Fibroblast of lung (primary cell): ENCODE data around the gene EFNB1. TPM values are rescaled to one million over a fixed set of nuclear protein-coding genes. Genes with fewer than 3 reads are reported as not detected.

Experiments
- DNase-seq, 2 donors: peaks; one replicate each; pipeline versions ENCODE4 v3.0.0 to v3.0.0-alpha.2; 2010; ENCODE audit warnings: low read depth in 2 of 2
- H2AFZ ChIP-seq: 2 replicates; pipeline ENCODE4 v1.5.1; 2012; ENCODE audit warnings: low read length, control low read depth, inconsistent platforms
- H3K27ac ChIP-seq: 2 replicates; pipeline ENCODE4 v1.5.1; 2011; ENCODE audit warnings: low read length, control low read depth; ENCODE audit not compliant: insufficient read depth
- H3K27me3 ChIP-seq: 2 replicates; pipeline ENCODE4 v1.5.1; 2011; ENCODE audit warnings: mild to moderate bottlenecking, low read length; ENCODE audit not compliant: control insufficient read depth, insufficient read depth
- H3K36me3 ChIP-seq: 2 replicates; pipeline ENCODE4 v1.5.1; 2011; ENCODE audit warnings: low read length; ENCODE audit not compliant: control insufficient read depth, insufficient read depth
- H3K4me1 ChIP-seq: 2 replicates; pipeline ENCODE4 v1.5.1; 2011; ENCODE audit warnings: low read length; ENCODE audit not compliant: control insufficient read depth, insufficient read depth; ENCODE audit errors: extremely low read depth
- H3K4me2 ChIP-seq: 2 replicates; pipeline ENCODE4 v1.5.1; 2011; ENCODE audit warnings: low read length, control low read depth; ENCODE audit not compliant: insufficient read depth; ENCODE audit errors: extremely low read depth
- H3K4me3 ChIP-seq, 4 experiments: fragments of 200-600 bp in 1 of 4; sonication (generic) in 1 of 4; replicated peaks in 1 of 4; 2 replicates each; pipeline ENCODE4 v1.5.1; 2011 to 2016; ENCODE audit warnings: low read length in 4 of 4, low read depth in 3 of 4, mild to moderate bottlenecking in 3 of 4, control low read depth in 2 of 4, inconsistent platforms in 1 of 4, mixed read lengths in 1 of 4; ENCODE audit not compliant: insufficient read depth in 1 of 4; ENCODE audit errors: control extremely low read depth in 1 of 4
- H3K79me2 ChIP-seq: 2 replicates; pipeline ENCODE4 v1.5.1; 2012; ENCODE audit warnings: mild to moderate bottlenecking, low read length, inconsistent platforms; ENCODE audit not compliant: control insufficient read depth, insufficient read depth
- H3K9ac ChIP-seq: 2 replicates; pipeline ENCODE4 v1.5.1; 2011; ENCODE audit warnings: mild to moderate bottlenecking, low read length, control low read depth; ENCODE audit not compliant: insufficient read depth
- H3K9me3 ChIP-seq: 2 replicates; pipeline ENCODE4 v1.5.1; 2012; ENCODE audit warnings: low read depth, low read length; ENCODE audit not compliant: control insufficient read depth, insufficient read depth
- H4K20me1 ChIP-seq: 2 replicates; pipeline ENCODE4 v1.5.1; 2011; ENCODE audit warnings: low read length; ENCODE audit not compliant: control insufficient read depth, insufficient read depth; ENCODE audit errors: extremely low read depth
- EZH2 ChIP-seq: IDR thresholded peaks from 2 replicates; pipeline ENCODE4 v1.5.1; 2012; ENCODE audit warnings: low read length, control low read depth, mild to moderate bottlenecking; ENCODE audit errors: missing control alignments
- polyA plus RNA-seq, 2 donors: library from polyadenylated mRNA; depleted of rRNA in 1 of 2; stranded (reverse) in 1 of 2; unstranded in 1 of 2; fragments of >200 nt; gene quantifications; 2 replicates each; pipeline ENCODE4 v1.2.1, GENCODE V29; 2011 to 2012; ENCODE audit warnings: missing spikeins in 1 of 2
- total RNA-seq: library from RNA; depleted of rRNA; stranded (reverse); fragments of >200 nt; gene quantifications from 2 replicates; pipeline ENCODE4 v1.2.1, GENCODE V29; 2014
- TF ChIP-seq, protein P1 (sequence below), 2 donors: IDR thresholded peaks in 1 of 2; conservative IDR thresholded peaks in 1 of 2; 1 replicate in 1 of 2; 2 replicates in 1 of 2; pipeline ENCODE4 v1.5.1; 2011 to 2012; ENCODE audit warnings: low read length in 2 of 2, control low read depth in 1 of 2, inconsistent platforms in 1 of 2, low read depth in 1 of 2, mild to moderate bottlenecking in 1 of 2

Gene EFNB1
- total and polyA plus RNA-seq, 2 donors (not counting 1 experiment from before 2014, with no cell fraction given): 12.6 to 43.4 TPM

DNA sequence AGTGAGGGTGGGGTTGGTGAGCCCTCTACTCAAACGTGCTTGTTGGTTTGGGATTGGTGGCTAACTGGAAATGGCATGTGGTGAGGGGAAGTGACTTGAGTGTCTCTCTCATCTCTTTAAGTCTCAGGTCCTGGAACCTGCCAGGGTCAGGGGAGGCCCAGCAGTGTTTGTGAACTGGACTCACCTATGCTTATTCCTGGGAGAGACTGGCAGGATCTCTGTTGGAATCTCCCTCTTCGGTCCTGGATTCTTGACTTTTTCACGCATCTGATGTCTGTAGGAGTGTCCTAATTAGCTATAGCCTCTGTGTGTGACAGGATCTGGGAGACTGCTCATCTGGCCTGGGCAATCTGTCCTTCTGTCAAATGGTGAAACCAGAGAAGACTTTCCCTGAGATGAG, 7.2 kb upstream of the EFNB1 start:
- no peak overlapping the region for H3K9ac ChIP-seq

DNA sequence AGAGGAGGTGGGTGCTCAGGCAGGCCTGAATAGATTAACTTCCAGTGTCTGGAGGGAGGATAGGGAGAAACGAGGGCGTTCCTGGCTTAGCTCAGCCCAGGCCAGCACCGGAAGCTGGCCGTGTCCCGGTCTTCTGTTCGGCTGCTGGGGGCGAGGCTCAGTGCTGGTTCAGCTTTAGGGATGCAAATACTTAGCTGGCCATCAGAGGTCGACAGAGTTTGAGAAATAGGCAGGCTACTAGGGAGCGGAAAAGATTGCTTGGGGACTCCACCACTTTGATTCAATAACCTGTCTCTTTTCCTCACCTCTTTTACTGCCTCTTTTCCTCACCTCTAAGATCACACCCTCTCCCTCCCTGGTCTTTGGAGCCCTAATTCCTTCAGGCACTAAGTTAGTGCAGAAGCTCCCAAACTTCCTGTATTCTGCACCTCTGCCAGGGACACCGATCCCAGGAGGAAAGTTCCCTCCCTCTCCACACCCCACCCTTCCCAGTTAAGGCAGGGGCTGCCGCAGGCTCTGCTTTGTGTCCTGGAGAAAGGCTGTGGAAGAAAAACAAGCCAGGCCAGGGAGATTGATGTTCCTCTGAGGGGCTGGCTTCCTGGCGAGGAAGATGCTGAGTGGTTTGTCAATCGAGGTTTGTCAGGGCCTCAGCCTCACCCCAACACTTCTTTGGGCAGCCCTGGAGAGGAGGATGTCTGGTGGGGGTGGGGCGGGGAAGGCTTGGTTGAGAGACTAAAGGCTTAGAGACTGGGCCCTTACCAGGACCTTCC, 6.0 kb upstream of the EFNB1 start:
- no peak overlapping the region for H2AFZ ChIP-seq
- H3K27me3 ChIP-seq: no peaks in the 10 kb centered on the region

More for the DNA sequence above, 7.2 kb upstream of the EFNB1 start:
- Histone ChIP-seq H3K27me3 (no peaks in the 10 kb centered on the region), H3K4me2 (no peak overlapping the region), H3K27ac (no peak overlapping the region), H3K79me2 (no peaks in the 10 kb centered on the region), H3K36me3 (no peaks in the 10 kb centered on the region), H2AFZ (no peak overlapping the region), H3K4me3 (no peak overlapping the region), H3K4me1 (no peaks in the 10 kb centered on the region), H3K9me3 (no peaks in the 10 kb centered on the region), H4K20me1 (no peaks in the 10 kb centered on the region)
- no peak for DNase-seq
- TF ChIP-seq, protein P1, sequence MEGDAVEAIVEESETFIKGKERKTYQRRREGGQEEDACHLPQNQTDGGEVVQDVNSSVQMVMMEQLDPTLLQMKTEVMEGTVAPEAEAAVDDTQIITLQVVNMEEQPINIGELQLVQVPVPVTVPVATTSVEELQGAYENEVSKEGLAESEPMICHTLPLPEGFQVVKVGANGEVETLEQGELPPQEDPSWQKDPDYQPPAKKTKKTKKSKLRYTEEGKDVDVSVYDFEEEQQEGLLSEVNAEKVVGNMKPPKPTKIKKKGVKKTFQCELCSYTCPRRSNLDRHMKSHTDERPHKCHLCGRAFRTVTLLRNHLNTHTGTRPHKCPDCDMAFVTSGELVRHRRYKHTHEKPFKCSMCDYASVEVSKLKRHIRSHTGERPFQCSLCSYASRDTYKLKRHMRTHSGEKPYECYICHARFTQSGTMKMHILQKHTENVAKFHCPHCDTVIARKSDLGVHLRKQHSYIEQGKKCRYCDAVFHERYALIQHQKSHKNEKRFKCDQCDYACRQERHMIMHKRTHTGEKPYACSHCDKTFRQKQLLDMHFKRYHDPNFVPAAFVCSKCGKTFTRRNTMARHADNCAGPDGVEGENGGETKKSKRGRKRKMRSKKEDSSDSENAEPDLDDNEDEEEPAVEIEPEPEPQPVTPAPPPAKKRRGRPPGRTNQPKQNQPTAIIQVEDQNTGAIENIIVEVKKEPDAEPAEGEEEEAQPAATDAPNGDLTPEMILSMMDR (conservative IDR thresholded peaks at IDR 0.05 in 1 of 2, IDR thresholded peaks at IDR 0.05 in 1 of 2; ENCODE audit: low read depth in 1 of 2, low read length in 2 of 2): no peak
- TF ChIP-seq EZH2: no peak

DNA sequence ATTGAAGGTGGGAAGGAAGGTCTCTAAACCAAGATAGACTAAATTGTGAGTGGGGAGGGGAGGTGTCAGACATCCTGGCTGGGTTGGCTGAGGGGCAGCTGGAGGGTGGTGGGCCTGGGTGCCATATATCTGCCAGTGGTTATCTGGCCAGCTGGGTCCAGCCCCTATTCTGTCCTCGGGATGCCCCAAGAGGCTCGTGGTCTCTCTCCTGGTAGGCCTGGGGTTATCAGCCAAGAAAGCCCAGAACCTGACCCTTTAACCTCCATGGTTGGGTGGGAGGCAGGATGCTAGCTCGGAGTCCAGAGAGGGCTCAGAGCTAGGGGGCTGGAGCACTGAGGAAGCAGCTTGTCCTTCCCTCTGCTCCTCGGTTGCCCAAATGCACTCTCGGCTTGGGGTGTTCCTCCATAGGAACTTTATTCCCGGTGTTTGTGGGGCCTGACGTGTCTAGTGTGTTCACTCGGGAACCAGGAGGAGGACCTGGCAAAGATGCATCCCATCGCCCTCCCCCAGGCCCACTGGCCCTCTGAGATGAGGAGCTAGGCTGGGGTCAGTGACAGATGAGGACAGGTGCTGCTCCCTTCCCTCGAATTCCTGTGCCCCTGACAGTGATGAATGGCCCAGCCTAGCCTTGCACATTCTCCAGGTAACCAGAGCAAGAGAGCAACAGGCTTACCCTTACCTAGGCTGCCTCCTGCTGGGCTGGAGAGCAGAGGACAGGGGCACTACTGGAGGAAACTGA, 5.2 kb upstream of the EFNB1 start:
- Histone ChIP-seq H3K79me2 (no peaks in the 10 kb centered on the region), H3K4me3 (no peak overlapping the region), H3K36me3 (no peaks in the 10 kb centered on the region), H3K27ac (no peak overlapping the region), H3K9ac (no peak overlapping the region), H2AFZ (no peak overlapping the region), H3K4me1 (no peaks in the 10 kb centered on the region), H3K27me3 (no peaks in the 10 kb centered on the region), H3K9me3 (no peaks in the 10 kb centered on the region), H3K4me2 (no peak overlapping the region), H4K20me1 (no peaks in the 10 kb centered on the region)
- no peak for DNase-seq
- no peak for TF ChIP-seq EZH2
- TF ChIP-seq, protein P1 (conservative IDR thresholded peaks at IDR 0.05 in 1 of 2, IDR thresholded peaks at IDR 0.05 in 1 of 2; ENCODE audit: low read depth in 1 of 2, low read length in 2 of 2): no peak

More for the DNA sequence above, 6.0 kb upstream of the EFNB1 start:
- H3K4me2 ChIP-seq: no peak overlapping the region
- TF ChIP-seq, protein P1 (conservative IDR thresholded peaks at IDR 0.05 in 1 of 2, IDR thresholded peaks at IDR 0.05 in 1 of 2; ENCODE audit: low read depth in 1 of 2, low read length in 2 of 2): peak; percentile 59 to 68
- no peak for TF ChIP-seq EZH2
- H3K9ac ChIP-seq: no peak overlapping the region
- H3K79me2 ChIP-seq: no peaks in the 10 kb centered on the region
- no peaks in the 10 kb centered on the region for H3K36me3 ChIP-seq
- no peaks in the 10 kb centered on the region for H4K20me1 ChIP-seq
- DNase-seq: peak; percentile 44 to 59
- no peak overlapping the region for H3K27ac ChIP-seq
- H3K9me3 ChIP-seq: no peaks in the 10 kb centered on the region
- no peaks in the 10 kb centered on the region for H3K4me1 ChIP-seq
- no peak overlapping the region for H3K4me3 ChIP-seq
